Ureter (tissue), 1 donor: ENCODE data around the gene LRRK1. TPM values are rescaled to one million over a fixed set of nuclear protein-coding genes. Genes with fewer than 3 reads are reported as not detected.

Experiments used
- DNase-seq: peaks from one replicate; pipeline ENCODE4 v3.0.0-alpha.2; 2020; ENCODE audit warnings: low spot score
- total RNA-seq: library from RNA; stranded (reverse); gene quantifications from one replicate; pipeline ENCODE4 v1.2.4, GENCODE V29; 2023
- donor health status: DM: yes; HTN: yes; CAD: no.

Gene LRRK1
- total RNA-seq, 1 donor from 2014 or later: 29.5 TPM

- peak; percentile 29 for DNase-seq
Observed at GRCh38 chr15:101022876-101023275, 103.7 kb downstream of the LRRK1 start.

- peak; percentile 38 for DNase-seq
Observed at GRCh38 chr15:101023501-101024072, 104.4 kb downstream of the LRRK1 start.

- peak; percentile 58 for DNase-seq
Observed at GRCh38 chr15:101024073-101024695, 105.0 kb downstream of the LRRK1 start.

GRCh38 chr15:101024706-101025500 is 105.7 kb downstream of the LRRK1 start:
- peak; percentile 43 for DNase-seq

- DNase-seq: peak; percentile 31
Observed at GRCh38 chr15:101025501-101025885, 106.3 kb downstream of the LRRK1 start.

- peak; percentile 33 for DNase-seq
Observed at GRCh38 chr15:101025896-101026631, 106.9 kb downstream of the LRRK1 start.

GRCh38 chr15:101026656-101027272 is 107.6 kb downstream of the LRRK1 start:
- peak; percentile 29 for DNase-seq

GRCh38 chr15:101027273-101027901 is 108.2 kb downstream of the LRRK1 start:
- peak; percentile 46 for DNase-seq

- no peak for DNase-seq
Observed at GRCh38 chr15:101027920-101028319, 108.8 kb downstream of the LRRK1 start.

- no peak for DNase-seq
Observed at GRCh38 chr15:101028321-101028720, 109.2 kb downstream of the LRRK1 start.

- peak; percentile 37 for DNase-seq
Observed at GRCh38 chr15:101028772-101029438, 109.7 kb downstream of the LRRK1 start.

GRCh38 chr15:101029971-101030661 is 111.0 kb downstream of the LRRK1 start:
- DNase-seq: peak; percentile 34

GRCh38 chr15:101031213-101031612 is 112.1 kb downstream of the LRRK1 start:
- no peak for DNase-seq

GRCh38 chr15:101033801-101034200 is 114.6 kb downstream of the LRRK1 start:
- DNase-seq: no peak

- no peak for DNase-seq
Observed at GRCh38 chr15:101035611-101036010, 116.5 kb downstream of the LRRK1 start.

- DNase-seq: no peak
Observed at GRCh38 chr15:101036189-101036588, 117.0 kb downstream of the LRRK1 start.

GRCh38 chr15:101037090-101037830 is 118.1 kb downstream of the LRRK1 start:
- no peak for DNase-seq

- no peak for DNase-seq
Observed at GRCh38 chr15:101038327-101039003, 119.3 kb downstream of the LRRK1 start.

- peak; percentile 32 for DNase-seq
Observed at GRCh38 chr15:101039461-101039860, 120.3 kb downstream of the LRRK1 start.
